Measurements from ENCODE around the gene TTK.

TTK gene

GRCh38 chr6:79993012-79993910, 11.2 kb upstream of the TTK start:
- H3K4me1 ChIP-seq (ENCODE audit: control insufficient read depth, insufficient read depth, low read length) = peaks cover 20% of the 10 kb centered on the region

GRCh38 chr6:79993911-79994309, 10.5 kb upstream of the TTK start:
- H3K9ac ChIP-seq (ENCODE audit: low read depth, low read length) = no peak overlapping the region
- H3K27me3 ChIP-seq (ENCODE audit: control insufficient read depth, insufficient read depth, low read length) = no peaks in the 10 kb centered on the region
- no peaks in the 10 kb centered on the region for H3K9me3 ChIP-seq (ENCODE audit: control insufficient read depth, insufficient read depth, low read length)
- H3K4me3 ChIP-seq (ENCODE audit: low read depth, low read length) = no peak overlapping the region
- peaks cover 20% of the 10 kb centered on the region for H3K4me1 ChIP-seq (ENCODE audit: control insufficient read depth, insufficient read depth, low read length)
- no peaks in the 10 kb centered on the region for H3K36me3 ChIP-seq (ENCODE audit: control insufficient read depth, insufficient read depth, low read length)
- no peak overlapping the region for H3K27ac ChIP-seq (ENCODE audit: low read depth, low read length)

More at GRCh38 chr6:79993012-79993910, 11.2 kb upstream of the TTK start:
- no peaks in the 10 kb centered on the region for H3K36me3 ChIP-seq (ENCODE audit: control insufficient read depth, insufficient read depth, low read length)
- no peak overlapping the region for H3K27ac ChIP-seq (ENCODE audit: low read depth, low read length)
- H3K9me3 ChIP-seq (ENCODE audit: control insufficient read depth, insufficient read depth, low read length) = no peaks in the 10 kb centered on the region
- no peak overlapping the region for H3K9ac ChIP-seq (ENCODE audit: low read depth, low read length)
- no peaks in the 10 kb centered on the region for H3K27me3 ChIP-seq (ENCODE audit: control insufficient read depth, insufficient read depth, low read length)
- peak overlapping the region; percentile 32; the same call in 1 of the 2 replicates for H3K4me3 ChIP-seq (ENCODE audit: low read depth, low read length)

GRCh38 chr6:79997728-79998127, 6.7 kb upstream of the TTK start:
- peaks cover 15% of the 10 kb centered on the region for H3K4me1 ChIP-seq (ENCODE audit: control insufficient read depth, insufficient read depth, low read length)
- no peaks in the 10 kb centered on the region for H3K9me3 ChIP-seq (ENCODE audit: control insufficient read depth, insufficient read depth, low read length)
- H3K4me3 ChIP-seq (ENCODE audit: low read depth, low read length) = no peak overlapping the region
- no peak overlapping the region for H3K27ac ChIP-seq (ENCODE audit: low read depth, low read length)
- H3K9ac ChIP-seq (ENCODE audit: low read depth, low read length) = no peak overlapping the region
- H3K36me3 ChIP-seq (ENCODE audit: control insufficient read depth, insufficient read depth, low read length) = no peaks in the 10 kb centered on the region
- no peaks in the 10 kb centered on the region for H3K27me3 ChIP-seq (ENCODE audit: control insufficient read depth, insufficient read depth, low read length)

GRCh38 chr6:80001337-80001736, 3.1 kb upstream of the TTK start:
- Histone ChIP-seq H3K27ac (ENCODE audit: low read depth, low read length) (no peak overlapping the region), H3K9me3 (ENCODE audit: control insufficient read depth, insufficient read depth, low read length) (no peaks in the 10 kb centered on the region), H3K36me3 (ENCODE audit: control insufficient read depth, insufficient read depth, low read length) (peaks cover 5% of the 10 kb centered on the region), H3K4me3 (ENCODE audit: low read depth, low read length) (no peak overlapping the region), H3K27me3 (ENCODE audit: control insufficient read depth, insufficient read depth, low read length) (no peaks in the 10 kb centered on the region), H3K9ac (ENCODE audit: low read depth, low read length) (no peak overlapping the region), H3K4me1 (ENCODE audit: control insufficient read depth, insufficient read depth, low read length) (peaks cover 7% of the 10 kb centered on the region; the same call in 1 of the 2 replicates)

- peaks cover 7% of the 10 kb centered on the region; the same call in 1 of the 2 replicates for H3K4me1 ChIP-seq (ENCODE audit: control insufficient read depth, insufficient read depth, low read length)
- H3K36me3 ChIP-seq (ENCODE audit: control insufficient read depth, insufficient read depth, low read length) = peaks cover 30% of the 10 kb centered on the region
- peak overlapping the region; percentile 31; the same call in 1 of the 2 replicates for H3K9ac ChIP-seq (ENCODE audit: low read depth, low read length)
- peak overlapping the region; percentile 92 for H3K4me3 ChIP-seq (ENCODE audit: low read depth, low read length)
- peak overlapping the region; percentile 97 for H3K27ac ChIP-seq (ENCODE audit: low read depth, low read length)
- no peaks in the 10 kb centered on the region for H3K27me3 ChIP-seq (ENCODE audit: control insufficient read depth, insufficient read depth, low read length)
- no peaks in the 10 kb centered on the region for H3K9me3 ChIP-seq (ENCODE audit: control insufficient read depth, insufficient read depth, low read length)
These were observed 650 bp upstream of the TTK start for GRCh38 chr6:80003826-80004172.

- H3K27me3 ChIP-seq (ENCODE audit: control insufficient read depth, insufficient read depth, low read length) = no peaks in the 10 kb centered on the region
- peak overlapping the region; percentile 92 for H3K4me3 ChIP-seq (ENCODE audit: low read depth, low read length)
- H3K36me3 ChIP-seq (ENCODE audit: control insufficient read depth, insufficient read depth, low read length) = peaks cover 46% of the 10 kb centered on the region
- H3K4me1 ChIP-seq (ENCODE audit: control insufficient read depth, insufficient read depth, low read length) = peaks cover 7% of the 10 kb centered on the region; the same call in 1 of the 2 replicates
- H3K9ac ChIP-seq (ENCODE audit: low read depth, low read length) = peak overlapping the region; percentile 81
- no peaks in the 10 kb centered on the region for H3K9me3 ChIP-seq (ENCODE audit: control insufficient read depth, insufficient read depth, low read length)
- peak overlapping the region; percentile 97 for H3K27ac ChIP-seq (ENCODE audit: low read depth, low read length)
These were observed 957 bp downstream of the TTK start for GRCh38 chr6:80005406-80005805.

GRCh38 chr6:80006541-80006940, 2.1 kb downstream of the TTK start:
- H3K27ac ChIP-seq (ENCODE audit: low read depth, low read length) = no peak overlapping the region
- no peaks in the 10 kb centered on the region for H3K9me3 ChIP-seq (ENCODE audit: control insufficient read depth, insufficient read depth, low read length)
- H3K27me3 ChIP-seq (ENCODE audit: control insufficient read depth, insufficient read depth, low read length) = no peaks in the 10 kb centered on the region
- peaks cover 57% of the 10 kb centered on the region for H3K36me3 ChIP-seq (ENCODE audit: control insufficient read depth, insufficient read depth, low read length)
- H3K4me3 ChIP-seq (ENCODE audit: low read depth, low read length) = no peak overlapping the region
- H3K9ac ChIP-seq (ENCODE audit: low read depth, low read length) = no peak overlapping the region
- peaks cover 7% of the 10 kb centered on the region; the same call in 1 of the 2 replicates for H3K4me1 ChIP-seq (ENCODE audit: control insufficient read depth, insufficient read depth, low read length)

GRCh38 chr6:80009531-80009930, 5.1 kb downstream of the TTK start:
- Histone ChIP-seq H3K36me3 (ENCODE audit: control insufficient read depth, insufficient read depth, low read length) (peaks cover 87% of the 10 kb centered on the region), H3K27me3 (ENCODE audit: control insufficient read depth, insufficient read depth, low read length) (no peaks in the 10 kb centered on the region), H3K4me1 (ENCODE audit: control insufficient read depth, insufficient read depth, low read length) (peaks cover 7% of the 10 kb centered on the region; the same call in 1 of the 2 replicates), H3K9me3 (ENCODE audit: control insufficient read depth, insufficient read depth, low read length) (no peaks in the 10 kb centered on the region), H3K4me3 (ENCODE audit: low read depth, low read length) (no peak overlapping the region), H3K9ac (ENCODE audit: low read depth, low read length) (no peak overlapping the region), H3K27ac (ENCODE audit: low read depth, low read length) (no peak overlapping the region)

GRCh38 chr6:80010288-80010687, 5.8 kb downstream of the TTK start:
- H3K4me1 ChIP-seq (ENCODE audit: control insufficient read depth, insufficient read depth, low read length) = peaks cover 6% of the 10 kb centered on the region; the same call in 1 of the 2 replicates
- H3K9ac ChIP-seq (ENCODE audit: low read depth, low read length) = no peak overlapping the region
- no peak overlapping the region for H3K27ac ChIP-seq (ENCODE audit: low read depth, low read length)
- H3K9me3 ChIP-seq (ENCODE audit: control insufficient read depth, insufficient read depth, low read length) = no peaks in the 10 kb centered on the region
- no peaks in the 10 kb centered on the region for H3K27me3 ChIP-seq (ENCODE audit: control insufficient read depth, insufficient read depth, low read length)
- H3K4me3 ChIP-seq (ENCODE audit: low read depth, low read length) = no peak overlapping the region
- H3K36me3 ChIP-seq (ENCODE audit: control insufficient read depth, insufficient read depth, low read length) = peaks cover 95% of the 10 kb centered on the region

- H3K36me3 ChIP-seq (ENCODE audit: control insufficient read depth, insufficient read depth, low read length) = peaks cover 91% of the 10 kb centered on the region
- no peak overlapping the region for H3K9ac ChIP-seq (ENCODE audit: low read depth, low read length)
- no peaks in the 10 kb centered on the region for H3K4me1 ChIP-seq (ENCODE audit: control insufficient read depth, insufficient read depth, low read length)
- no peak overlapping the region for H3K4me3 ChIP-seq (ENCODE audit: low read depth, low read length)
- H3K27ac ChIP-seq (ENCODE audit: low read depth, low read length) = no peak overlapping the region
- H3K27me3 ChIP-seq (ENCODE audit: control insufficient read depth, insufficient read depth, low read length) = no peaks in the 10 kb centered on the region
- no peaks in the 10 kb centered on the region for H3K9me3 ChIP-seq (ENCODE audit: control insufficient read depth, insufficient read depth, low read length)
These were observed 11.5 kb downstream of the TTK start for GRCh38 chr6:80015839-80016435.
